HepG2 (cell line): ENCODE measurements around the gene CHKA. TPM values are rescaled to one million over a fixed set of nuclear protein-coding genes. Genes with fewer than 3 reads are reported as not detected.

ENCODE experiments used
- ARNTL ChIP-seq: sonication (generic); formaldehyde crosslinking; IDR thresholded peaks from 2 replicates; pipeline ENCODE4 v1.4.0; 2020; ENCODE audit warnings: mild to moderate bottlenecking, missing genetic modification reagents
- FOXP1 ChIP-seq, 2 experiments: fragments of 450-650 bp in 1 of 2; IDR thresholded peaks; 2 replicates each; pipeline ENCODE4 v1.6.1; 2017 to 2018; ENCODE audit warnings: antibody characterized with exemption in 1 of 2
- HDAC2 ChIP-seq: sonication (generic); formaldehyde crosslinking; IDR thresholded peaks from 2 replicates; pipeline ENCODE4 v1.4.0; 2020; ENCODE audit warnings: missing genetic modification reagents
- NFRKB ChIP-seq: fragments of 450-650 bp; IDR thresholded peaks from 2 replicates; pipeline ENCODE4 v1.6.1; 2017
- PRPF4 ChIP-seq: fragments of 200-400 bp; formaldehyde crosslinking; IDR thresholded peaks from 2 replicates; pipeline ENCODE4 v1.6.1; 2016; ENCODE audit warnings: low read length, low read depth; ENCODE audit not compliant: poor library complexity, severe bottlenecking
- SAP130 ChIP-seq: IDR thresholded peaks from 2 replicates; pipeline ENCODE4 v1.6.1; 2016; ENCODE audit warnings: low read depth
- SP5 ChIP-seq: IDR thresholded peaks from 2 replicates; pipeline ENCODE4 v1.6.1; 2016; ENCODE audit warnings: low read depth, borderline replicate concordance
- ZFP1 ChIP-seq: IDR thresholded peaks from 2 replicates; pipeline ENCODE4 v1.6.1; 2016
- ZNF10 ChIP-seq: sonication (generic); formaldehyde crosslinking; IDR thresholded peaks from 2 replicates; pipeline ENCODE4 v1.4.0; 2020; ENCODE audit warnings: mild to moderate bottlenecking, low read depth, missing genetic modification reagents, borderline replicate concordance
- ZNF292 ChIP-seq: sonication (generic); formaldehyde crosslinking; IDR thresholded peaks from 2 replicates; pipeline ENCODE4 v1.8.1; 2022; ENCODE audit warnings: mild to moderate bottlenecking, low read depth, missing genetic modification reagents, borderline replicate concordance
- ZNF563 ChIP-seq: sonication (generic); formaldehyde crosslinking; IDR thresholded peaks from 2 replicates; pipeline ENCODE4 v1.8.0; 2022; ENCODE audit warnings: mild to moderate bottlenecking, moderate library complexity, missing genetic modification reagents
- ZNF615 ChIP-seq: sonication (generic); formaldehyde crosslinking; IDR thresholded peaks from 2 replicates; pipeline ENCODE4 v1.5.0; 2020; ENCODE audit warnings: mild to moderate bottlenecking, missing genetic modification reagents, borderline replicate concordance
- polyA plus RNA-seq, 8 experiments: library from polyadenylated mRNA; depleted of rRNA in 3 of 8; stranded (reverse) in 7 of 8; unstranded in 1 of 8; fragments of >200 nt; fragmentation: Illumina TruSeq in 4 of 8; extraction: Trizol in 4 of 8; gene quantifications; 2 replicates each; pipeline versions ENCODE4 v1.2.1 to v1.2.3, GENCODE V29; 2011 to 2016; ENCODE audit warnings: low read depth in 4 of 8, missing spikeins in 1 of 8, mixed read lengths in 1 of 8; ENCODE audit not compliant: insufficient read depth in 1 of 8
- total RNA-seq, 5 experiments: library from RNA; depleted of rRNA; stranded (reverse); fragments of >200 nt; fragmentation: Illumina TruSeq; extraction: Trizol; gene quantifications; 2 replicates each; pipeline ENCODE4 v1.2.3, GENCODE V29; 2016; ENCODE audit warnings: low read depth in 1 of 5
- TF ChIP-seq, protein P1 (sequence below): sonication (generic); formaldehyde crosslinking; IDR thresholded peaks from 2 replicates; pipeline ENCODE4 v1.4.0; 2020; ENCODE audit warnings: missing genetic modification reagents
- TF ChIP-seq, protein P2 (sequence below): IDR thresholded peaks from 2 replicates; pipeline ENCODE4 v1.6.1; 2016; ENCODE audit warnings: missing biosample characterization, missing genetic modification reagents, low read depth
- TF ChIP-seq, protein P3 (sequence below): sonication (generic); formaldehyde crosslinking; IDR thresholded peaks from 2 replicates; pipeline ENCODE4 v1.4.0; 2020; ENCODE audit warnings: mild to moderate bottlenecking, missing genetic modification reagents
- TF ChIP-seq, protein P4 (sequence below): sonication (generic); formaldehyde crosslinking; IDR thresholded peaks from 2 replicates; pipeline ENCODE4 v1.4.0; 2020; ENCODE audit warnings: mild to moderate bottlenecking, missing genetic modification reagents, borderline replicate concordance
- TF ChIP-seq, protein P5 (sequence below): sonication (generic); formaldehyde crosslinking; IDR thresholded peaks from 2 replicates; pipeline ENCODE4 v1.4.0; 2020; ENCODE audit warnings: mild to moderate bottlenecking, missing genetic modification reagents
- TF ChIP-seq, protein P6 (sequence below): sonication (generic); formaldehyde crosslinking; IDR thresholded peaks from 2 replicates; pipeline ENCODE4 v1.5.1; 2020; ENCODE audit warnings: missing genetic modification reagents, mild to moderate bottlenecking, borderline replicate concordance

CHKA gene
- total and polyA plus RNA-seq, 2 of the 13 experiments (the other 11 are each of a cell fraction or from before 2014, with no cell fraction given), result 71.6 to 92.7 TPM

DNA sequence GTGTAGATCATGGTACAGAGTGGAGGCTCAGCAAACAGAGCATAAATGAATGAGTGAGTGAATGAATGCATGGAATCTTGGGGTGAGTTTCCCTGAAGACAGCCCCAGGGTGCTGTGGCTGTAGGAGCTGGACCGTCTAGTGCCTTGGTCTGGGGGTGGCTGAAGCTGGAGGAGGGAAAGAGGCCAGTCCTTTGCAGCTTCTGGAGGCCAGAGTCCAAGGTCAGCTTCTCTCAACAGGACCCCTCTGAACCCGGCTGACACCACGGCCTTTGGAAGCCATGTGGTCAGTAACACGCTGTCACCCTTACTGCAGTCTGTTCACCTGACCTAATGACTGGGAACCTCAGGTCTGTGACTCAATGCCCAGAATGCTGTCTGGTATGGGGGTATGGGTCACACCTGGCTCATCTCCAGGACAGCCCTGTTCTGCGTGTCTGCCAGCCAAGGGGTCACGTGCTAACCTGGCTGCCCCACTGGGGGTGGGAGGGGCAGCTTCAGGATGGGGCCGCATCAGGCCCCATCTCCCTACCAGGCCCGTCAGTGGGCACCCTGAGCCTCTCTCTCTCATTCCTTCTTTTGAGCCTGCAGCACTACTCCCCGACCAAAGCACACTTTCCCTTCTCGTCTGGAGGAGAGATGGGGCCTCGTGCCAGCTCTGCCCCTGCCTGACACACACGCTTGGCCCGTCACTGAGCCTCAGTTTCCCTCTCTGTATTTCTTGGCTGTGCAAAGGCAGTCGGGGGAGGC lies 24.1 kb upstream of the CHKA start (continued):
- TF ChIP-seq, protein P1, sequence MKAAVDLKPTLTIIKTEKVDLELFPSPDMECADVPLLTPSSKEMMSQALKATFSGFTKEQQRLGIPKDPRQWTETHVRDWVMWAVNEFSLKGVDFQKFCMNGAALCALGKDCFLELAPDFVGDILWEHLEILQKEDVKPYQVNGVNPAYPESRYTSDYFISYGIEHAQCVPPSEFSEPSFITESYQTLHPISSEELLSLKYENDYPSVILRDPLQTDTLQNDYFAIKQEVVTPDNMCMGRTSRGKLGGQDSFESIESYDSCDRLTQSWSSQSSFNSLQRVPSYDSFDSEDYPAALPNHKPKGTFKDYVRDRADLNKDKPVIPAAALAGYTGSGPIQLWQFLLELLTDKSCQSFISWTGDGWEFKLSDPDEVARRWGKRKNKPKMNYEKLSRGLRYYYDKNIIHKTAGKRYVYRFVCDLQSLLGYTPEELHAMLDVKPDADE (CRISPR knock-in tag), result no peak
- TF ChIP-seq ZNF292 (CRISPR knock-in tag) (peak; percentile 73; the same call in 1 of the 2 replicates), ARNTL (CRISPR knock-in tag) (peak; percentile 89), ZNF563 (CRISPR knock-in tag) (peak; percentile 63; the same call in 1 of the 2 replicates), ZNF10 (CRISPR knock-in tag) (no peak), FOXP1 (IDR thresholded peaks at IDR 0.05) (no peak), FOXP1 (CRISPR knock-in tag; IDR thresholded peaks at IDR 0.05) (peak; percentile 69), HDAC2 (peak; percentile 93), ZNF615 (no peak), SP5 (CRISPR knock-in tag) (peak; percentile 76), PRPF4 (no peak), ZFP1 (CRISPR knock-in tag) (no peak), NFRKB (no peak), SAP130 (CRISPR knock-in tag) (peak; percentile 99)
- TF ChIP-seq, protein P2, sequence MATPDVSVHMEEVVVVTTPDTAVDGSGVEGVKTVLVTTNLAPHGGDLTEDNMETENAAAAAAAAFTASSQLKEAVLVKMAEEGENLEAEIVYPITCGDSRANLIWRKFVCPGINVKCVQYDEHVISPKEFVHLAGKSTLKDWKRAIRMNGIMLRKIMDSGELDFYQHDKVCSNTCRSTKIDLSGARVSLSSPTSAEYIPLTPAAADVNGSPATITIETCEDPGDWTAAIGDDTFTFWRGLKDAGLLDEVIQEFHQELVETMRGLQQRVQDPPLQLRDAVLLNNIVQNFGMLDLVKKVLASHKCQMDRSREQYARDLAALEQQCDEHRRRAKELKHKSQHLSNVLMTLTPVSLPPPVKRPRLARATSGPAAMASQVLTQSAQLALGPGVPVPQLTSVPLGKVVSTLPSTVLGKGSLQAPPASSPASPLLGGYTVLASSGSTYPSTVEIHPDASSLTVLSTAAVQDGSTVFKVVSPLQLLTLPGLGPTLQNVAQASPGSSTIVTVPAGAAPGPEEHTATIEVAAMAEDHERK (CRISPR knock-in tag), result no peak
- TF ChIP-seq, protein P3, sequence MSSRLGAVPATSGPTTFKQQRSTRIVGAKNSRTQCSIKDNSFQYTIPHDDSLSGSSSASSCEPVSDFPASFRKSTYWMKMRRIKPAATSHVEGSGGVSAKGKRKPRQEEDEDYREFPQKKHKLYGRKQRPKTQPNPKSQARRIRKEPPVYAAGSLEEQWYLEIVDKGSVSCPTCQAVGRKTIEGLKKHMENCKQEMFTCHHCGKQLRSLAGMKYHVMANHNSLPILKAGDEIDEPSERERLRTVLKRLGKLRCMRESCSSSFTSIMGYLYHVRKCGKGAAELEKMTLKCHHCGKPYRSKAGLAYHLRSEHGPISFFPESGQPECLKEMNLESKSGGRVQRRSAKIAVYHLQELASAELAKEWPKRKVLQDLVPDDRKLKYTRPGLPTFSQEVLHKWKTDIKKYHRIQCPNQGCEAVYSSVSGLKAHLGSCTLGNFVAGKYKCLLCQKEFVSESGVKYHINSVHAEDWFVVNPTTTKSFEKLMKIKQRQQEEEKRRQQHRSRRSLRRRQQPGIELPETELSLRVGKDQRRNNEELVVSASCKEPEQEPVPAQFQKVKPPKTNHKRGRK (CRISPR knock-in tag), result no peak
- TF ChIP-seq, protein P4, sequence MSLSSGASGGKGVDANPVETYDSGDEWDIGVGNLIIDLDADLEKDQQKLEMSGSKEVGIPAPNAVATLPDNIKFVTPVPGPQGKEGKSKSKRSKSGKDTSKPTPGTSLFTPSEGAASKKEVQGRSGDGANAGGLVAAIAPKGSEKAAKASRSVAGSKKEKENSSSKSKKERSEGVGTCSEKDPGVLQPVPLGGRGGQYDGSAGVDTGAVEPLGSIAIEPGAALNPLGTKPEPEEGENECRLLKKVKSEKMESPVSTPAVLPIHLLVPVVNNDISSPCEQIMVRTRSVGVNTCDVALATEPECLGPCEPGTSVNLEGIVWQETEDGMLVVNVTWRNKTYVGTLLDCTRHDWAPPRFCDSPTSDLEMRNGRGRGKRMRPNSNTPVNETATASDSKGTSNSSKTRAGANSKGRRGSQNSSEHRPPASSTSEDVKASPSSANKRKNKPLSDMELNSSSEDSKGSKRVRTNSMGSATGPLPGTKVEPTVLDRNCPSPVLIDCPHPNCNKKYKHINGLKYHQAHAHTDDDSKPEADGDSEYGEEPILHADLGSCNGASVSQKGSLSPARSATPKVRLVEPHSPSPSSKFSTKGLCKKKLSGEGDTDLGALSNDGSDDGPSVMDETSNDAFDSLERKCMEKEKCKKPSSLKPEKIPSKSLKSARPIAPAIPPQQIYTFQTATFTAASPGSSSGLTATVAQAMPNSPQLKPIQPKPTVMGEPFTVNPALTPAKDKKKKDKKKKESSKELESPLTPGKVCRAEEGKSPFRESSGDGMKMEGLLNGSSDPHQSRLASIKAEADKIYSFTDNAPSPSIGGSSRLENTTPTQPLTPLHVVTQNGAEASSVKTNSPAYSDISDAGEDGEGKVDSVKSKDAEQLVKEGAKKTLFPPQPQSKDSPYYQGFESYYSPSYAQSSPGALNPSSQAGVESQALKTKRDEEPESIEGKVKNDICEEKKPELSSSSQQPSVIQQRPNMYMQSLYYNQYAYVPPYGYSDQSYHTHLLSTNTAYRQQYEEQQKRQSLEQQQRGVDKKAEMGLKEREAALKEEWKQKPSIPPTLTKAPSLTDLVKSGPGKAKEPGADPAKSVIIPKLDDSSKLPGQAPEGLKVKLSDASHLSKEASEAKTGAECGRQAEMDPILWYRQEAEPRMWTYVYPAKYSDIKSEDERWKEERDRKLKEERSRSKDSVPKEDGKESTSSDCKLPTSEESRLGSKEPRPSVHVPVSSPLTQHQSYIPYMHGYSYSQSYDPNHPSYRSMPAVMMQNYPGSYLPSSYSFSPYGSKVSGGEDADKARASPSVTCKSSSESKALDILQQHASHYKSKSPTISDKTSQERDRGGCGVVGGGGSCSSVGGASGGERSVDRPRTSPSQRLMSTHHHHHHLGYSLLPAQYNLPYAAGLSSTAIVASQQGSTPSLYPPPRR (CRISPR knock-in tag), result peak; percentile 76
- TF ChIP-seq, protein P5, sequence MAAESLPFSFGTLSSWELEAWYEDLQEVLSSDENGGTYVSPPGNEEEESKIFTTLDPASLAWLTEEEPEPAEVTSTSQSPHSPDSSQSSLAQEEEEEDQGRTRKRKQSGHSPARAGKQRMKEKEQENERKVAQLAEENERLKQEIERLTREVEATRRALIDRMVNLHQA, result no peak
- TF ChIP-seq, protein P6, sequence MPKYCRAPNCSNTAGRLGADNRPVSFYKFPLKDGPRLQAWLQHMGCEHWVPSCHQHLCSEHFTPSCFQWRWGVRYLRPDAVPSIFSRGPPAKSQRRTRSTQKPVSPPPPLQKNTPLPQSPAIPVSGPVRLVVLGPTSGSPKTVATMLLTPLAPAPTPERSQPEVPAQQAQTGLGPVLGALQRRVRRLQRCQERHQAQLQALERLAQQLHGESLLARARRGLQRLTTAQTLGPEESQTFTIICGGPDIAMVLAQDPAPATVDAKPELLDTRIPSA (CRISPR knock-in tag), result no peak
